MCF 10A (cell line): ENCODE results near the gene CBLN2. TPM values are rescaled to one million over a fixed set of nuclear protein-coding genes. Genes with fewer than 3 reads are reported as not detected.

Experiments used
- BruUV-seq: library from RNA; stranded (reverse); fragments of 400-500 nt; replicated peaks from 2 replicates; lab custom pipeline; 2021; lab: Mats Ljungman, UMichigan
- CTCF ChIA-PET: fragments of 300-600 bp; sonication (Branson Sonifier 250); formaldehyde crosslinking; extraction: SDS; loops from one replicate; lab custom pipeline; 2021; ENCODE audit warnings: antibody characterized with exemption, inconsistent platforms; lab: Yijun Ruan, JAX
- POLR2A ChIA-PET: fragments of 300-600, 350-650 bp; sonication (Branson Sonifier 250); formaldehyde crosslinking; extraction: SDS; loops from one replicate; lab custom pipeline; 2020; ENCODE audit warnings: antibody characterized with exemption, inconsistent platforms; lab: Yijun Ruan, JAX
- DNase-seq: peaks from one replicate; pipeline ENCODE4 v3.0.0-alpha.2; 2018; ENCODE audit not compliant: unreplicated experiment
- H3K27ac Mint-ChIP-seq: one replicate; pipeline ENCODE4 v1.8.0; 2022; ENCODE audit warnings: mild to moderate bottlenecking, low read depth, mixed read lengths; ENCODE audit not compliant: unreplicated experiment
- H3K27me3 Mint-ChIP-seq: one replicate; pipeline ENCODE4 v1.8.0; 2022; ENCODE audit warnings: mixed read lengths; ENCODE audit not compliant: insufficient read depth, unreplicated experiment
- H3K36me3 Mint-ChIP-seq: one replicate; pipeline ENCODE4 v1.8.0; 2022; ENCODE audit warnings: mild to moderate bottlenecking, moderate library complexity, mixed read lengths; ENCODE audit not compliant: insufficient read depth, unreplicated experiment
- H3K4me1 Mint-ChIP-seq: one replicate; pipeline ENCODE4 v1.8.0; 2022; ENCODE audit warnings: mixed read lengths; ENCODE audit not compliant: insufficient read depth, unreplicated experiment
- H3K4me3 Mint-ChIP-seq: one replicate; pipeline ENCODE4 v1.8.0; 2022; ENCODE audit warnings: mild to moderate bottlenecking, moderate library complexity, mixed read lengths; ENCODE audit not compliant: unreplicated experiment
- H3K9me3 Mint-ChIP-seq: one replicate; pipeline ENCODE4 v1.8.0; 2022; ENCODE audit warnings: mixed read lengths; ENCODE audit not compliant: unreplicated experiment
- intact Hi-C: fragments of 100-400 bp; cut with micrococcal nuclease; formaldehyde crosslinking; loops from 2 replicates; pipeline ENCODE4 v1.14.1; 2022
- total RNA-seq: library from RNA; stranded (reverse); gene quantifications from 2 replicates; pipeline ENCODE4 v1.2.3, GENCODE V29; 2022
- TF ChIP-seq, protein P1 (sequence below): fragments of 200-600 bp; IDR thresholded peaks from one replicate; pipeline ENCODE4 v1.8.0; 2022; ENCODE audit warnings: antibody characterized with exemption, mild to moderate bottlenecking; ENCODE audit not compliant: unreplicated experiment

Gene CBLN2
- total RNA-seq, 1 experiment from 2014 or later: not detected

DNA sequence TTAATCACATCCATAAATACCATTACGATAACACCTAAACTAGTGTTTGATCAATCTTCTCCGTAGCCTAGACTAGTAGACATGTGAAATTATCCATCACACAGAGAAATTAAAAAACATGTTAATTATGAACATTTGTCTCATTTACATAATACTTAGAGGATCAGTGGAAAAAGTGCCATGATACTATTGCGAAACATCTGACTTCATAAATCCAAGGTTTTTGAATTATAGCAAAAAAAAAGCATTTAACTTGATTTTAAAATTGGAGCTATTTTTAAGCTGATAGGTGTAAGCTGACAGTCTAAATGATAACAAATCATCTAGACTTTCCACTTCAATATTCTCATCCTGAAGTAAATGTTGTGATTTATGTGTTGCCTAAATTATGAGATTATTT, 51.6 kb downstream of the CBLN2 start:
- ChIA-PET POLR2A (no interaction called here), CTCF (no interaction called here)
- Mint-ChIP-seq H3K36me3 (no peaks in the 10 kb centered on the region), H3K9me3 (no peaks in the 10 kb centered on the region), H3K27me3 (no peaks in the 10 kb centered on the region), H3K4me1 (no peaks in the 10 kb centered on the region), H3K4me3 (no peak overlapping the region), H3K27ac (no peak overlapping the region)
- DNase-seq: no peak
- BruUV-seq: no TSS peak
- intact Hi-C loops: no loop called here
- TF ChIP-seq, protein P1, sequence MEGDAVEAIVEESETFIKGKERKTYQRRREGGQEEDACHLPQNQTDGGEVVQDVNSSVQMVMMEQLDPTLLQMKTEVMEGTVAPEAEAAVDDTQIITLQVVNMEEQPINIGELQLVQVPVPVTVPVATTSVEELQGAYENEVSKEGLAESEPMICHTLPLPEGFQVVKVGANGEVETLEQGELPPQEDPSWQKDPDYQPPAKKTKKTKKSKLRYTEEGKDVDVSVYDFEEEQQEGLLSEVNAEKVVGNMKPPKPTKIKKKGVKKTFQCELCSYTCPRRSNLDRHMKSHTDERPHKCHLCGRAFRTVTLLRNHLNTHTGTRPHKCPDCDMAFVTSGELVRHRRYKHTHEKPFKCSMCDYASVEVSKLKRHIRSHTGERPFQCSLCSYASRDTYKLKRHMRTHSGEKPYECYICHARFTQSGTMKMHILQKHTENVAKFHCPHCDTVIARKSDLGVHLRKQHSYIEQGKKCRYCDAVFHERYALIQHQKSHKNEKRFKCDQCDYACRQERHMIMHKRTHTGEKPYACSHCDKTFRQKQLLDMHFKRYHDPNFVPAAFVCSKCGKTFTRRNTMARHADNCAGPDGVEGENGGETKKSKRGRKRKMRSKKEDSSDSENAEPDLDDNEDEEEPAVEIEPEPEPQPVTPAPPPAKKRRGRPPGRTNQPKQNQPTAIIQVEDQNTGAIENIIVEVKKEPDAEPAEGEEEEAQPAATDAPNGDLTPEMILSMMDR: no peak
